Measurements from ENCODE around the gene ADAMTS19. TPM values are rescaled to one million over a fixed set of nuclear protein-coding genes. Genes with fewer than 3 reads are reported as not detected.

Gene ADAMTS19
- total and polyA plus RNA-seq, 2 of the 13 experiments (the other 11 are each of a cell fraction or from before 2014, with no cell fraction given), result not detected

GRCh38 chr5:129770024-129770820 lies 310.1 kb downstream of the ADAMTS19 start:
- no peaks in the 10 kb centered on the region for H3K9me3 ChIP-seq (ENCODE audit: low read length)
- H4K20me1 ChIP-seq (ENCODE audit: insufficient read depth, low read length), result no peaks in the 10 kb centered on the region
- no peak overlapping the region for H3K4me3 ChIP-seq (replicated peaks in 1 of 3; ENCODE audit: insufficient read depth in 1 of 3, low read depth in 2 of 3, low read length in 3 of 3)
- no peak for FAIRE-seq
- no peak overlapping the region for H3K9ac ChIP-seq (ENCODE audit: insufficient read depth, low read depth, low read length)
- no TSS peak for BruUV-seq (replicated peaks)
- no peaks in the 10 kb centered on the region for H3K27me3 ChIP-seq (ENCODE audit: control insufficient read depth in 1 of 2, insufficient read depth in 2 of 2, low read length in 2 of 2)
- H3K4me1 ChIP-seq (ENCODE audit: insufficient read depth, low read length), result no peaks in the 10 kb centered on the region
- no peaks in the 10 kb centered on the region for H3K79me2 ChIP-seq (ENCODE audit: insufficient read depth, low read length)
- DNase-seq (ENCODE audit: low spot score), result no peak
- CTCF ChIA-PET (ENCODE audit: low intra/inter-chr PET ratio, low total read pairs), result no interaction called here
- H3K4me2 ChIP-seq (ENCODE audit: low read depth, low read length), result no peak overlapping the region
- H3K36me3 ChIP-seq (replicated peaks in 1 of 2; ENCODE audit: control insufficient read depth in 1 of 2, insufficient read depth in 2 of 2, low read length in 2 of 2), result no peaks in the 10 kb centered on the region
- no peak overlapping the region for H3K27ac ChIP-seq (ENCODE audit: extremely low read length, insufficient read depth, low read length)
- POLR2A ChIA-PET, result no interaction called here
- intact Hi-C loops (cut with micrococcal nuclease; ENCODE audit: unreplicated experiment), result no loop called here
- H2AFZ ChIP-seq (ENCODE audit: low read length), result no peak overlapping the region
- 10% methylated on average over 5 of the region's 5 CpGs for WGBS (ENCODE audit: low lambda C conversion rate)
- in situ Hi-C loops (cut with HindIII; ENCODE audit: extremely low pct_ligation_motif_present, low pct_unique_long_range_greater_than_20kb), result loop anchor here (5.0 kb wide), 1 partner anchor 82 kb away; no protein-coding TSS in a partner anchor
- ATAC-seq, result no peak
- no peak for TF ChIP-seq STAT6 (CRISPR knock-in tag; IDR thresholded peaks at IDR 0.05; ENCODE audit: borderline replicate concordance)
- TF ChIP-seq ZNF557 (CRISPR knock-in tag; IDR thresholded peaks at IDR 0.05), result no peak
- no peak for TF ChIP-seq ZNF577 (CRISPR knock-in tag; IDR thresholded peaks at IDR 0.05; ENCODE audit: borderline replicate concordance, low read depth)
- no peak for TF ChIP-seq ZMYM4 (CRISPR knock-in tag; IDR thresholded peaks at IDR 0.05)
- no peak for TF ChIP-seq KLF13 (CRISPR knock-in tag; IDR thresholded peaks at IDR 0.05)
- no peak for TF ChIP-seq TEAD3 (CRISPR knock-in tag; optimal IDR thresholded peaks at IDR 0.05; ENCODE audit: borderline replicate concordance)
- TF ChIP-seq ZNF407 (CRISPR knock-in tag; IDR thresholded peaks at IDR 0.05; ENCODE audit: not compliant biosample characterization), result no peak
- TF ChIP-seq ZBTB42 (CRISPR knock-in tag; IDR thresholded peaks at IDR 0.05), result no peak
- no peak for TF ChIP-seq PHF5A (CRISPR knock-in tag; IDR thresholded peaks at IDR 0.05; ENCODE audit: low read depth, unreplicated experiment)
- TF ChIP-seq ZKSCAN8 (CRISPR knock-in tag; IDR thresholded peaks at IDR 0.05; ENCODE audit: borderline replicate concordance), result no peak
- no peak for TF ChIP-seq RAD51 (IDR thresholded peaks at IDR 0.05; ENCODE audit: borderline replicate concordance)
- TF ChIP-seq MAF1 (CRISPR knock-in tag; IDR thresholded peaks at IDR 0.05; ENCODE audit: borderline replicate concordance), result no peak
- TF ChIP-seq ZNF296 (CRISPR knock-in tag; conservative IDR thresholded peaks at IDR 0.05), result no peak
- TF ChIP-seq ZNF230 (CRISPR knock-in tag; IDR thresholded peaks at IDR 0.05), result no peak

Measured in HepG2 (cell line).